Subcutaneous adipose tissue (tissue), 4 donors: ENCODE results near the gene MTF1. TPM values are rescaled to one million over a fixed set of nuclear protein-coding genes. Genes with fewer than 3 reads are reported as not detected.

Experiments
- total RNA-seq, 4 donors: library from RNA; depleted of rRNA; stranded (reverse); fragments of >200 nt; gene quantifications; one replicate each; pipeline ENCODE4 v1.1.0, GENCODE V29; 2016
- TF ChIP-seq, protein P1 (sequence below): fragments of 450-650 bp; IDR thresholded peaks from one replicate; pipeline ENCODE4 v1.5.1; 2016; ENCODE audit warnings: low read depth, mild to moderate bottlenecking, control low read depth, antibody characterized with exemption, moderate library complexity

Gene MTF1
- total RNA-seq, 4 donors from 2014 or later, result 5.7 to 6.8 (median 6.5) TPM

DNA sequence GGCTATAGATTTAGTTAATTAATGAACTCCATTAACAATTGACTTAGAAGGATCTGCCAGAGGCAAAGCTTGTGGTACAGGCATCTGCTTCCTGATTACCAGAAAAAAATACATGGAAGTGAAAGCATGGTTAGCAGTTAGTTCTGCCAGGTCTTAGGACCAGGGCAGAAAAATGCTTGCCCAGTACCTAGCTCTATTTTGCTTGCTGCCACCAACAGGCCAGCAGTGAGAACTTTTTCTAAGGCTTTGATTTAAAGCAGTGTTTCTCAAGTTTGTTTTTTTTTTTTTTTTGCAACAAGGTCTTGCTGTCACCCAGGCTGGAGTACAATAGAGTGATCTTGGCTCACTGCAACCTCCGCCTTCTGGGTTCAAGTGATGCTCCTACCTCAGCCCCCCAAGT lies 16.4 kb upstream of the MTF1 start:
- TF ChIP-seq, protein P1, sequence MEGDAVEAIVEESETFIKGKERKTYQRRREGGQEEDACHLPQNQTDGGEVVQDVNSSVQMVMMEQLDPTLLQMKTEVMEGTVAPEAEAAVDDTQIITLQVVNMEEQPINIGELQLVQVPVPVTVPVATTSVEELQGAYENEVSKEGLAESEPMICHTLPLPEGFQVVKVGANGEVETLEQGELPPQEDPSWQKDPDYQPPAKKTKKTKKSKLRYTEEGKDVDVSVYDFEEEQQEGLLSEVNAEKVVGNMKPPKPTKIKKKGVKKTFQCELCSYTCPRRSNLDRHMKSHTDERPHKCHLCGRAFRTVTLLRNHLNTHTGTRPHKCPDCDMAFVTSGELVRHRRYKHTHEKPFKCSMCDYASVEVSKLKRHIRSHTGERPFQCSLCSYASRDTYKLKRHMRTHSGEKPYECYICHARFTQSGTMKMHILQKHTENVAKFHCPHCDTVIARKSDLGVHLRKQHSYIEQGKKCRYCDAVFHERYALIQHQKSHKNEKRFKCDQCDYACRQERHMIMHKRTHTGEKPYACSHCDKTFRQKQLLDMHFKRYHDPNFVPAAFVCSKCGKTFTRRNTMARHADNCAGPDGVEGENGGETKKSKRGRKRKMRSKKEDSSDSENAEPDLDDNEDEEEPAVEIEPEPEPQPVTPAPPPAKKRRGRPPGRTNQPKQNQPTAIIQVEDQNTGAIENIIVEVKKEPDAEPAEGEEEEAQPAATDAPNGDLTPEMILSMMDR, result no peak

GRCh38 chr1:37872692-37873091 lies 13.3 kb upstream of the MTF1 start:
- TF ChIP-seq, protein P1, result no peak

DNA sequence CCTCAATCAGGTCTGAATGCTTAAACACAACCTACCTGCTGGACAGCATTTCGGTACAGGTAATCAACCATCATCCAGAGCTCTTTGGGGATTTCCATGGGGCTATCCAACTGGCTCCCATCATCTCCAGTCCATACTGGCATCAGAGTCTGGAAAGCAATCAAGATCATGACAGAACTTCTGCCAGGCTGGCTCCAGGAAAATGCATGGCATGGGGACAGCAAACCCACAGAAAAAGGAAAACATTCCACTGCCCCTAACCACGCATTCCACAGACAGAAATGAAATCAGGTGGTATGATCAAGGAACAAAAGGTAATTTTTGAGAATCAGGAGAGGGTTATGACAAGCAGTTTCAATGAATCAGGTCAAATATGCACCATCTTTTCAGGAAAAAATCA lies 9.1 kb upstream of the MTF1 start:
- TF ChIP-seq, protein P1, result no peak

DNA sequence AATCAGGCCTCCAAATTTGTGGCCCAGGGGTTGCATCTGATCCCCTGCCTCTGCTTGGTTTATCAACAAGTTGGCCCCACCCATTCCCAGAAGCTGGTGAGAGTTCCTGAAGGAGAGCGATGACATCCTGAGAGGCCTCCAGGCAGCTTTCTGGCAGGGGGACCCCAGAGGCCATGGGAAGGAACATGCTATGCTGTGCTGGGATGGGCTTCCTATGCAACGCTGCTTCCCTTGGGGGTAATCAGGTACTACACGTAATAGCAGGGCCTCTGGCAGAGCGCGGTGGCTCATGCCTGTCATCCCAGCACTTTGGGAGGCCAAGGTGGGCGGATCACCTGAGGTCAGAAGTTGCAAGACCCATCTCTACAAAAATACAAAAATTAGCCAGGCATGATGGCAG lies 8.4 kb upstream of the MTF1 start:
- TF ChIP-seq, protein P1, result no peak

- TF ChIP-seq, protein P1, result no peak
Measured at GRCh38 chr1:37866491-37866890, 7.1 kb upstream of the MTF1 start.

DNA sequence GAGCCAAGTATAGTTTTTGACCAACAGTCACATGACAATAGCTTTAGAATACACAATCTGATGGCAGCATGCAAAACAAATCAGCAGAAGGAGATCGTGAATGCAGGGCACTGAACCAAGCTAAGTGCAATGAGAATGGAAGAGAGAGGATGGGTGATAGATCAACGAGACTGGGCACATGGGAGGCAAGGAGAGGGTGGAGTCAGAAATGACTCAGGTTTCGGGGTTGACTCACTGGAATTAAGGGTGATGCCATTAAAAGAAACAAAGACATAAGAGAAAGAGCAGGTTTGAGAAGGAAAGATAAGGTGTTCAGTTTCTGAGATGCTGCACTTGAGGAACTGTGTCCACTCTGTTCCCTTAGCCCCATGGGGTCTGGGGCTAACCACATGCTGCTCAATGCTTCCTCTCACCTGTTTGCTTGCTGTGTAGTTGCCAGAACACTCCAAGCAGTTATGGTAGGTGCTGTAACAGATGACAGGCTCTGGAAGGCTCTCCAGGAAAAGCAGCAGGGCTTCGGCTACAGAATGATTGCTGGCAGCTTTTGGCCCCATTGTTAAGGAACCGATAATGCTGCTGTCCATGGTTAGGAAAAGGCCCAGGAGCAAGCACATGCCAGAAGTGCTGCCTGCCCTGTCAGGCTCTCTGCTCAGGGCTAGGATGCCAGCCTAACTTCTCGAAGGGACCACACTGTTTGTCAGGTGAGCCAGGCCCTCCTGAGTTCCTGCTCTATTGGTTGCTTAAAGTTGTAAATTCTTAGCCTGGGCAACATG lies 6.1 kb upstream of the MTF1 start:
- TF ChIP-seq, protein P1, result no peak

DNA sequence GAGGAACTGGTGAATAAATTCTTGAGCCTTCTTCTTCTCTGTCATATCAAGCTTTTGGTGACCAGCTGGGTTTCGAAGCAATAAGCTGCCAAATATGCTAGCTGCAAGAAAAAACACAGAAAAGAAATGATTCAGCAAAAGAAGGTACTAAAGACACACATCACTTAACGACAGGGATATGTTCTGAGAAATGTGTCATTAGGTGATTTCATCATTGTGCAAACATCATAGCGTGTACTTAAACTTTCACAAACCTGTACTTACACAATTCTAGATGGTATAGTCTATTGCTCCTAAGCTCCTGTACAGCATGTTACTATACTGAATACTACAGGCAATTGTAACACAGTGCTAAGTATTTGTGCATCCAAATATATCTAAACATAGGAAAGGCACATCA lies 2.9 kb upstream of the MTF1 start:
- TF ChIP-seq, protein P1, result no peak
